WTC11 (cell line): ENCODE data around the gene MOCS1. TPM values are rescaled to one million over a fixed set of nuclear protein-coding genes. Genes with fewer than 3 reads are reported as not detected.

Experiments used
- ATAC-seq: fragments of 200-7000 bp; cut with Tn5 transposase; 2 replicates; pipeline ENCODE4 v1.10.0; 2021; ENCODE audit warnings: mild to moderate bottlenecking, moderate library complexity
- CTCF ChIA-PET: fragments of 300-600 bp; sonication (Branson Sonifier 250); formaldehyde crosslinking; loops from one replicate; lab custom pipeline; 2021; ENCODE audit warnings: antibody characterized with exemption; lab: Charles Lee
- POLR2A ChIA-PET: fragments of 350-600 bp; sonication (Branson Sonifier 250); formaldehyde crosslinking; loops from one replicate; lab custom pipeline; 2021; ENCODE audit warnings: antibody characterized with exemption; lab: Charles Lee
- DNase-seq: peaks from one replicate; pipeline ENCODE4 v3.0.0; 2021; ENCODE audit warnings: low spot score
- H3K27ac Mint-ChIP-seq: 2 replicates; pipeline ENCODE4 v1.8.0; 2021; ENCODE audit warnings: mixed read lengths
- H3K27me3 Mint-ChIP-seq: 2 replicates; pipeline ENCODE4 v1.8.0; 2021; ENCODE audit warnings: low read depth, mild to moderate bottlenecking, moderate library complexity, mixed read lengths
- H3K36me3 Mint-ChIP-seq: 2 replicates; pipeline ENCODE4 v1.8.0; 2021; ENCODE audit warnings: mixed read lengths
- H3K4me1 Mint-ChIP-seq: 2 replicates; pipeline ENCODE4 v1.8.0; 2022; ENCODE audit warnings: mixed read lengths
- H3K4me3 Mint-ChIP-seq: 2 replicates; pipeline ENCODE4 v1.8.0; 2021; ENCODE audit warnings: mild to moderate bottlenecking, moderate library complexity, mixed read lengths
- H3K9me3 Mint-ChIP-seq: 2 replicates; pipeline ENCODE4 v1.8.0; 2021; ENCODE audit warnings: mixed read lengths
- ATF1 ChIP-seq: sonication (generic); formaldehyde crosslinking; IDR thresholded peaks from 2 replicates; pipeline ENCODE4 v1.8.1; 2023; ENCODE audit warnings: mild to moderate bottlenecking, moderate library complexity, missing genetic modification reagents
- CBFB ChIP-seq: sonication (generic); formaldehyde crosslinking; IDR thresholded peaks from 2 replicates; pipeline ENCODE4 v1.8.1; 2022; ENCODE audit warnings: mild to moderate bottlenecking, low read depth, missing genetic modification reagents
- CREM ChIP-seq: sonication (generic); formaldehyde crosslinking; IDR thresholded peaks from 2 replicates; pipeline ENCODE4 v1.8.1; 2022; ENCODE audit warnings: mild to moderate bottlenecking, missing genetic modification reagents, moderate library complexity
- E2F1 ChIP-seq: sonication (generic); formaldehyde crosslinking; IDR thresholded peaks from 2 replicates; pipeline ENCODE4 v1.8.0; 2022; ENCODE audit warnings: mild to moderate bottlenecking, missing genetic modification reagents
- EMX1 ChIP-seq: fragments of 250-450 bp; sonication (Bioruptor Pico); IDR thresholded peaks from 2 replicates; pipeline ENCODE4 v1.8.0; 2021; ENCODE audit warnings: mild to moderate bottlenecking
- ESRRA ChIP-seq: sonication (generic); formaldehyde crosslinking; IDR thresholded peaks from 2 replicates; pipeline ENCODE4 v1.8.1; 2022; ENCODE audit warnings: mild to moderate bottlenecking, missing genetic modification reagents, borderline replicate concordance
- FOXK1 ChIP-seq: sonication (generic); formaldehyde crosslinking; IDR thresholded peaks from 2 replicates; pipeline ENCODE4 v1.8.0; 2022; ENCODE audit warnings: mild to moderate bottlenecking, moderate library complexity, missing genetic modification reagents
- GTF2I ChIP-seq: fragments of 250-450 bp; sonication (Bioruptor Pico); conservative IDR thresholded peaks from 2 replicates; pipeline ENCODE4 v1.4.0; 2021; ENCODE audit warnings: mild to moderate bottlenecking
- NFE2L1 ChIP-seq: sonication (generic); formaldehyde crosslinking; IDR thresholded peaks from 2 replicates; pipeline ENCODE4 v1.8.1; 2023; ENCODE audit warnings: missing genetic modification reagents
- PRRX2 ChIP-seq: fragments of 250-450 bp; sonication (Bioruptor Pico); IDR thresholded peaks from 2 replicates; pipeline ENCODE4 v1.8.0; 2021; ENCODE audit warnings: mild to moderate bottlenecking
- RORB ChIP-seq: fragments of 250-450 bp; sonication (Bioruptor Pico); IDR thresholded peaks from 2 replicates; pipeline ENCODE4 v1.9.0; 2021; ENCODE audit warnings: mild to moderate bottlenecking
- SMAD3 ChIP-seq: sonication (generic); formaldehyde crosslinking; IDR thresholded peaks from 2 replicates; pipeline ENCODE4 v1.8.0; 2022; ENCODE audit warnings: missing genetic modification reagents, mild to moderate bottlenecking, borderline replicate concordance
- TP53 ChIP-seq: sonication (generic); formaldehyde crosslinking; IDR thresholded peaks from 2 replicates; pipeline ENCODE4 v1.8.1; 2023; ENCODE audit warnings: mild to moderate bottlenecking, missing genetic modification reagents
- ZBTB43 ChIP-seq: sonication (generic); formaldehyde crosslinking; IDR thresholded peaks from 2 replicates; pipeline ENCODE4 v1.8.1; 2023; ENCODE audit warnings: mild to moderate bottlenecking, missing genetic modification reagents
- ZNF219 ChIP-seq: sonication (generic); formaldehyde crosslinking; IDR thresholded peaks from 2 replicates; pipeline ENCODE4 v1.8.0; 2023; ENCODE audit warnings: missing genetic modification reagents, mild to moderate bottlenecking, borderline replicate concordance
- ZNF281 ChIP-seq: sonication (generic); formaldehyde crosslinking; IDR thresholded peaks from 2 replicates; pipeline ENCODE4 v1.8.0; 2023; ENCODE audit warnings: mild to moderate bottlenecking, missing genetic modification reagents
- ZNF317 ChIP-seq: sonication (generic); formaldehyde crosslinking; IDR thresholded peaks from 2 replicates; pipeline ENCODE4 v1.8.1; 2023; ENCODE audit warnings: low read depth, mild to moderate bottlenecking, moderate library complexity, missing genetic modification reagents, borderline replicate concordance
- ZNF423 ChIP-seq: fragments of 250-450 bp; sonication (Bioruptor Pico); IDR thresholded peaks from 2 replicates; pipeline ENCODE4 v2.1.2; 2022; ENCODE audit warnings: mild to moderate bottlenecking, moderate library complexity
- total RNA-seq: library from RNA; stranded (reverse); gene quantifications from 3 replicates; pipeline ENCODE4 v1.2.3, GENCODE V29; 2021
- TF ChIP-seq, protein P1 (sequence below): fragments of 200-600 bp; IDR thresholded peaks from 2 replicates; pipeline ENCODE4 v1.8.0; 2022; ENCODE audit warnings: antibody characterized with exemption
- TF ChIP-seq, protein P2 (sequence below): fragments of 250-450 bp; sonication (Bioruptor Pico); IDR thresholded peaks from 2 replicates; pipeline ENCODE4 v1.9.0; 2021; ENCODE audit warnings: mild to moderate bottlenecking, borderline replicate concordance

Gene MOCS1
- total RNA-seq, 1 experiment from 2014 or later: 18.5 TPM

DNA sequence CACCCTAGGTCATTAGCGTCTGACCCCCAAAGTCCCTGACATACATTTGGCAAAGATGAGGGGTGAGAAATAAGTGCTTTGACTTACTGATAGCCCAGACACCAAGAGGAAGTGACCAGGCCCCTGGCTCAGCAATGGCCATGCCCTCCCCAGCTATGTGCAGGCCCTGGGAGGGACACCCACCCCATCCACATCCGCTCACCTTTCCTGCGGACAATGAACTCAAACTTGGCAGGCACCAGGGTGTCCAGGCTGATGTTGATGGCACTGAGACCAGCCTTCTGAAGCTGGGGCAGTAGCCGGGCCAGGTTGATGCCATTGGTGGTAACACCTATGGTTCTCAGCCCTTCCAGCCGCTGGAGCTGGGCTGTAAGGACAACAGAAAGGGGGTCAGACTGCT, 18.4 kb downstream of the MOCS1 start:
- H3K27me3 Mint-ChIP-seq: no peaks in the 10 kb centered on the region
- TF ChIP-seq ZBTB43 (CRISPR knock-in tag) (no peak), E2F1 (no peak), EMX1 (CRISPR knock-in tag) (no peak), ZNF423 (CRISPR knock-in tag) (no peak), CREM (no peak), SMAD3 (CRISPR knock-in tag) (no peak), ZNF219 (CRISPR knock-in tag) (no peak), PRRX2 (CRISPR knock-in tag) (no peak), RORB (CRISPR knock-in tag) (no peak), NFE2L1 (CRISPR knock-in tag) (no peak), CBFB (CRISPR knock-in tag) (no peak), FOXK1 (no peak), ATF1 (CRISPR knock-in tag) (no peak), TP53 (CRISPR knock-in tag) (no peak), ESRRA (CRISPR knock-in tag) (no peak), GTF2I (CRISPR knock-in tag) (no peak), ZNF281 (CRISPR knock-in tag) (no peak), ZNF317 (CRISPR knock-in tag) (no peak)
- TF ChIP-seq, protein P1, sequence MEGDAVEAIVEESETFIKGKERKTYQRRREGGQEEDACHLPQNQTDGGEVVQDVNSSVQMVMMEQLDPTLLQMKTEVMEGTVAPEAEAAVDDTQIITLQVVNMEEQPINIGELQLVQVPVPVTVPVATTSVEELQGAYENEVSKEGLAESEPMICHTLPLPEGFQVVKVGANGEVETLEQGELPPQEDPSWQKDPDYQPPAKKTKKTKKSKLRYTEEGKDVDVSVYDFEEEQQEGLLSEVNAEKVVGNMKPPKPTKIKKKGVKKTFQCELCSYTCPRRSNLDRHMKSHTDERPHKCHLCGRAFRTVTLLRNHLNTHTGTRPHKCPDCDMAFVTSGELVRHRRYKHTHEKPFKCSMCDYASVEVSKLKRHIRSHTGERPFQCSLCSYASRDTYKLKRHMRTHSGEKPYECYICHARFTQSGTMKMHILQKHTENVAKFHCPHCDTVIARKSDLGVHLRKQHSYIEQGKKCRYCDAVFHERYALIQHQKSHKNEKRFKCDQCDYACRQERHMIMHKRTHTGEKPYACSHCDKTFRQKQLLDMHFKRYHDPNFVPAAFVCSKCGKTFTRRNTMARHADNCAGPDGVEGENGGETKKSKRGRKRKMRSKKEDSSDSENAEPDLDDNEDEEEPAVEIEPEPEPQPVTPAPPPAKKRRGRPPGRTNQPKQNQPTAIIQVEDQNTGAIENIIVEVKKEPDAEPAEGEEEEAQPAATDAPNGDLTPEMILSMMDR: no peak
- TF ChIP-seq, protein P2, sequence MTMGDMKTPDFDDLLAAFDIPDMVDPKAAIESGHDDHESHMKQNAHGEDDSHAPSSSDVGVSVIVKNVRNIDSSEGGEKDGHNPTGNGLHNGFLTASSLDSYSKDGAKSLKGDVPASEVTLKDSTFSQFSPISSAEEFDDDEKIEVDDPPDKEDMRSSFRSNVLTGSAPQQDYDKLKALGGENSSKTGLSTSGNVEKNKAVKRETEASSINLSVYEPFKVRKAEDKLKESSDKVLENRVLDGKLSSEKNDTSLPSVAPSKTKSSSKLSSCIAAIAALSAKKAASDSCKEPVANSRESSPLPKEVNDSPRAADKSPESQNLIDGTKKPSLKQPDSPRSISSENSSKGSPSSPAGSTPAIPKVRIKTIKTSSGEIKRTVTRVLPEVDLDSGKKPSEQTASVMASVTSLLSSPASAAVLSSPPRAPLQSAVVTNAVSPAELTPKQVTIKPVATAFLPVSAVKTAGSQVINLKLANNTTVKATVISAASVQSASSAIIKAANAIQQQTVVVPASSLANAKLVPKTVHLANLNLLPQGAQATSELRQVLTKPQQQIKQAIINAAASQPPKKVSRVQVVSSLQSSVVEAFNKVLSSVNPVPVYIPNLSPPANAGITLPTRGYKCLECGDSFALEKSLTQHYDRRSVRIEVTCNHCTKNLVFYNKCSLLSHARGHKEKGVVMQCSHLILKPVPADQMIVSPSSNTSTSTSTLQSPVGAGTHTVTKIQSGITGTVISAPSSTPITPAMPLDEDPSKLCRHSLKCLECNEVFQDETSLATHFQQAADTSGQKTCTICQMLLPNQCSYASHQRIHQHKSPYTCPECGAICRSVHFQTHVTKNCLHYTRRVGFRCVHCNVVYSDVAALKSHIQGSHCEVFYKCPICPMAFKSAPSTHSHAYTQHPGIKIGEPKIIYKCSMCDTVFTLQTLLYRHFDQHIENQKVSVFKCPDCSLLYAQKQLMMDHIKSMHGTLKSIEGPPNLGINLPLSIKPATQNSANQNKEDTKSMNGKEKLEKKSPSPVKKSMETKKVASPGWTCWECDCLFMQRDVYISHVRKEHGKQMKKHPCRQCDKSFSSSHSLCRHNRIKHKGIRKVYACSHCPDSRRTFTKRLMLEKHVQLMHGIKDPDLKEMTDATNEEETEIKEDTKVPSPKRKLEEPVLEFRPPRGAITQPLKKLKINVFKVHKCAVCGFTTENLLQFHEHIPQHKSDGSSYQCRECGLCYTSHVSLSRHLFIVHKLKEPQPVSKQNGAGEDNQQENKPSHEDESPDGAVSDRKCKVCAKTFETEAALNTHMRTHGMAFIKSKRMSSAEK (CRISPR knock-in tag): no peak
- DNase-seq: no peak
- H3K4me1 Mint-ChIP-seq: 0 out of 2 replicates have a peak, but pooled peaks cover 9% of the 10 kb centered on the region
- no peaks in the 10 kb centered on the region for H3K9me3 Mint-ChIP-seq
- peaks cover 30% of the 10 kb centered on the region for H3K36me3 Mint-ChIP-seq
- H3K27ac Mint-ChIP-seq: no peak overlapping the region
- ChIA-PET POLR2A (no interaction called here), CTCF (interaction anchor here (1.4 kb wide), 1 partner anchor 11 kb away, joined by 4 read pairs; no protein-coding TSS in a partner anchor)
- no peak overlapping the region for H3K4me3 Mint-ChIP-seq
- ATAC-seq: no peak
